ENCODE data around the gene SUPT4H1.
A peak's percentile ranks its signal among the peaks of the same experiment; 100 is the strongest.
"Not testable (repeated sequence)": the region's sequence is repeated elsewhere in the genome, so short reads cannot be mapped to it uniquely, and the experiment has no call there.

Gene SUPT4H1

GRCh38 chr17:58351831-58352595 lies at the start of gene SUPT4H1:
SUPT4H1 (minus strand) TSS chr17:58352201; CDS start chr17:58352135, 66 bp downstream.
- peak within 1 kb of the TSS; percentile 93 for H3K4me3 ChIP-seq (ENCODE audit: control insufficient read depth, low read depth, low read length)
- DNase-seq (ENCODE audit: low read depth), result peak; percentile 61
- TF ChIP-seq, protein P1, sequence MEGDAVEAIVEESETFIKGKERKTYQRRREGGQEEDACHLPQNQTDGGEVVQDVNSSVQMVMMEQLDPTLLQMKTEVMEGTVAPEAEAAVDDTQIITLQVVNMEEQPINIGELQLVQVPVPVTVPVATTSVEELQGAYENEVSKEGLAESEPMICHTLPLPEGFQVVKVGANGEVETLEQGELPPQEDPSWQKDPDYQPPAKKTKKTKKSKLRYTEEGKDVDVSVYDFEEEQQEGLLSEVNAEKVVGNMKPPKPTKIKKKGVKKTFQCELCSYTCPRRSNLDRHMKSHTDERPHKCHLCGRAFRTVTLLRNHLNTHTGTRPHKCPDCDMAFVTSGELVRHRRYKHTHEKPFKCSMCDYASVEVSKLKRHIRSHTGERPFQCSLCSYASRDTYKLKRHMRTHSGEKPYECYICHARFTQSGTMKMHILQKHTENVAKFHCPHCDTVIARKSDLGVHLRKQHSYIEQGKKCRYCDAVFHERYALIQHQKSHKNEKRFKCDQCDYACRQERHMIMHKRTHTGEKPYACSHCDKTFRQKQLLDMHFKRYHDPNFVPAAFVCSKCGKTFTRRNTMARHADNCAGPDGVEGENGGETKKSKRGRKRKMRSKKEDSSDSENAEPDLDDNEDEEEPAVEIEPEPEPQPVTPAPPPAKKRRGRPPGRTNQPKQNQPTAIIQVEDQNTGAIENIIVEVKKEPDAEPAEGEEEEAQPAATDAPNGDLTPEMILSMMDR (IDR thresholded peaks at IDR 0.05; ENCODE audit: control insufficient read depth, insufficient read depth, low read depth, low read length, missing control alignments), result no peak

GRCh38 chr17:58401287-58401686 lies 49.3 kb upstream of the SUPT4H1 start:
- H3K4me3 ChIP-seq (ENCODE audit: control insufficient read depth, low read depth, low read length), result no peak overlapping the region
- no peak for DNase-seq (ENCODE audit: low read depth)
- TF ChIP-seq, protein P1 (IDR thresholded peaks at IDR 0.05; ENCODE audit: control insufficient read depth, insufficient read depth, low read depth, low read length, missing control alignments), result no peak

DNA sequence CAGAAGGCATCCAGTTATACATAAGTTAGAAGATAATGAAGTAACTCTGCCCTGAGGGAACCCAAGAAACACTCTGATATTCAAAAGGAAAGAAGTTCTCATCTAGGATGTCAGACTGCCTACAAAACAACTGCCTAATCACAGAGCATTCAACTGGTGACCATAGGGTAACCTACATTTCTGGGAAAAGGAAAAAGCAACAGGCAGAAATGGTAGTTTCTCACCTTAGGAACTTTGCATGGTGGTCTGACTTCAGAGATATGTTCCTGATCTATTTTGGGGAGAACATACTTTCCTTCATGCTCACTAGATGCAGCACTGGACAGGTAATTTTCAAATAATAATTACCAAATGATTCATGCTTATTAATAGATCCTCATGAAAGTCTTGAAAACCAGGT lies 48.8 kb upstream of the SUPT4H1 start:
- no peak for DNase-seq (ENCODE audit: low read depth)
- TF ChIP-seq, protein P1 (IDR thresholded peaks at IDR 0.05; ENCODE audit: control insufficient read depth, insufficient read depth, low read depth, low read length, missing control alignments), result no peak
- H3K4me3 ChIP-seq (ENCODE audit: control insufficient read depth, low read depth, low read length), result no peak overlapping the region

DNA sequence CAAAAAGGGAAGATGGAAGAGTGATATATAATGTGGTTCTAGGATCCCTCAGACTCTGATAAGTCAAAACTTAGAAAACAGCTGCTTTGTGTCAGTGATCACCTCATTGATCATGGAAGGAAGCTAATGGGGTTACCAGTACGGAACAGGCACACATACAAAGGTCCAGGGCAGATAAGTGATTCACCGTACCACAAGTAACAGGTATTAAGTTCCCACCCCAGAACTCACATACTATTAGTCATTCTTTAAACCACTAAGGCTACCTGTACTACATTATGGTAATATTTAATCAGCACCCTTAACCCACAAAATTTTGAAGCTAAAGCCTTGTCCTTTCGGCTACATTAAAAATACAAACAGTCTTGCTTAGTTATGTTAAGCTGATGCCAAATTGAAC lies 48.0 kb upstream of the SUPT4H1 start:
- no peak overlapping the region for H3K4me3 ChIP-seq (ENCODE audit: control insufficient read depth, low read depth, low read length)
- TF ChIP-seq, protein P1 (IDR thresholded peaks at IDR 0.05; ENCODE audit: control insufficient read depth, insufficient read depth, low read depth, low read length, missing control alignments), result no peak
- no peak for DNase-seq (ENCODE audit: low read depth)

DNA sequence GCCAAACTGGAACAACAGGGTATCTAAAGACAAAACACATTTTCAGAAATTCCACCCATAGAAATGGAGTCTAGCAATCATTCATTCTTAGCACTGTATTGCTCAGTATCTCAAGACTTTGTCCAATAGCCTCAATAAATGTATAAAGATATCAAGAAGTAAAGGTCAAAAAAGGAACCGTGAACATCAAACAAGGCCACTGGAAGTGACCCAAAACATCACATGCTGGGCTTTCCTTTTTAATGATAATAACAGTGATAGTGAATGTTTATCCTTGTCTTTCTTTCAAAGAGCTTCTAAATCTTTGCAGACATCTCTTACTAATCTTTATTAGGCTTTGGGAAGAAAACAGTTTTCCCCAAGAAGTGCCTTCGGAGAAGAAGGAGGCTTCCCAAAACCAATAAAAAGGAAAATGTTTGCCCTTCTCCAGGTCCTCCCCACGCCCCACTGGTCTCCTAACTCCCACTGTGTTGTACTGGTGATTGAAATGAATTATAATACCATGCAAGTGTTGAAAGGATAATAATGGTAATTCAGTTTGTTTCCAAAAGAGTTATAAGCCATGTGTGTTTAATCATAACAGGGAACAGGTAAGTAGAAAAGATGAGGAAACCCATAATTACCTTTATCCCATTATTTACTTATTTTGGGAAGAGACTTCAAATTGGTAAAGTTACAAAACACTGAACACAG lies 46.7 kb upstream of the SUPT4H1 start:
- no peak overlapping the region for H3K4me3 ChIP-seq (ENCODE audit: control insufficient read depth, low read depth, low read length)
- TF ChIP-seq, protein P1 (IDR thresholded peaks at IDR 0.05; ENCODE audit: control insufficient read depth, insufficient read depth, low read depth, low read length, missing control alignments), result no peak
- DNase-seq (ENCODE audit: low read depth), result no peak

GRCh38 chr17:58397421-58397820 lies 45.4 kb upstream of the SUPT4H1 start:
- not testable (repeated sequence) for H3K4me3 ChIP-seq (ENCODE audit: control insufficient read depth, low read depth, low read length); DNase-seq (ENCODE audit: low read depth)

DNA sequence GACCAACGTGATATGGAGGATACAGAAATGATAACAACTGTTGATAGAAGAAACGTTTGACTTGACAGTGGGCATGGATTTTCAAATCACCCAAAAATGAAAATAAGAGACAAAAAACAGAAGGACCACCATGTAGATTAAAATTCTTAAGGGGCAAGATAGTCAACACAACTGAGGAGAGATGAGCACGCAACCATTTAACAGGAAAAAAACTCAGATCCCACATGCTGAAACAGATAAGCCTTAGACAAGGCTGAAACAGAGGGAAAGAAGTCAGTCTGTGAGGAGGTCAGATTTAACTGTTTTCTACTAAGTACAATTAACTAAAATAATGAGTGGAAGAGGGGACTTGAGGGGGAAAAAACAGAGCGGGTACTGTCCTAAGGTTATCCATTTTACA lies 44.2 kb upstream of the SUPT4H1 start:
- DNase-seq (ENCODE audit: low read depth), result no peak
- H3K4me3 ChIP-seq (ENCODE audit: control insufficient read depth, low read depth, low read length), result no peak overlapping the region
- TF ChIP-seq, protein P1 (IDR thresholded peaks at IDR 0.05; ENCODE audit: control insufficient read depth, insufficient read depth, low read depth, low read length, missing control alignments), result no peak
